NCI-H460 (cell line): Measurements from ENCODE around the gene MDM4. TPM values are rescaled to one million over a fixed set of nuclear protein-coding genes. Genes with fewer than 3 reads are reported as not detected.

Experiments used
- DNase-seq: peaks from one replicate; pipeline ENCODE4 v3.0.0-alpha.2; 2016; ENCODE audit warnings: low read depth; ENCODE audit errors: extremely low read depth
- total RNA-seq: library from RNA; depleted of rRNA; stranded (reverse); fragments of >200 nt; shearing (Covaris generic); gene quantifications from 2 replicates; pipeline ENCODE4 v1.2.3, GENCODE V29; 2014

Gene MDM4
- total RNA-seq, 1 experiment from 2014 or later, result 82.6 TPM

- no peak for DNase-seq
These were observed 29.0 kb upstream of the MDM4 start for GRCh38 chr1:204487256-204487615.

GRCh38 chr1:204491655-204492054 is 24.6 kb upstream of the MDM4 start:
- DNase-seq, result no peak

GRCh38 chr1:204493145-204493983 is 22.8 kb upstream of the MDM4 start:
- DNase-seq, result no peak

DNA sequence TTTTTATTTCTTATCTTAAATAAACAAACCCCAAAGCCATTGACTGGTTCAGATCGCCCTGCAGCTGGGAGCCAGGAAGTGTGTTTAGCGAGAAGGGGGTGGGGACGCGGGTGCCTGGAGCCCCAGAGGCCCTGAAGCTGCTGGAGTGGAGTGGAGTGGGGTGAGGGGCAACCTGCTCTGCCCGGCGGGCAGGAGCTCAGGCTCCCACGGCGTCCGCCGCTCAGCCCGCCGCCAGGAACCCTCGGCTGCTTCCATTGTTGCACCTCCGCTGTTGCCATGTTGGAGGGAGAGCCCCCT is 22.3 kb upstream of the MDM4 start:
- no peak for DNase-seq

DNA sequence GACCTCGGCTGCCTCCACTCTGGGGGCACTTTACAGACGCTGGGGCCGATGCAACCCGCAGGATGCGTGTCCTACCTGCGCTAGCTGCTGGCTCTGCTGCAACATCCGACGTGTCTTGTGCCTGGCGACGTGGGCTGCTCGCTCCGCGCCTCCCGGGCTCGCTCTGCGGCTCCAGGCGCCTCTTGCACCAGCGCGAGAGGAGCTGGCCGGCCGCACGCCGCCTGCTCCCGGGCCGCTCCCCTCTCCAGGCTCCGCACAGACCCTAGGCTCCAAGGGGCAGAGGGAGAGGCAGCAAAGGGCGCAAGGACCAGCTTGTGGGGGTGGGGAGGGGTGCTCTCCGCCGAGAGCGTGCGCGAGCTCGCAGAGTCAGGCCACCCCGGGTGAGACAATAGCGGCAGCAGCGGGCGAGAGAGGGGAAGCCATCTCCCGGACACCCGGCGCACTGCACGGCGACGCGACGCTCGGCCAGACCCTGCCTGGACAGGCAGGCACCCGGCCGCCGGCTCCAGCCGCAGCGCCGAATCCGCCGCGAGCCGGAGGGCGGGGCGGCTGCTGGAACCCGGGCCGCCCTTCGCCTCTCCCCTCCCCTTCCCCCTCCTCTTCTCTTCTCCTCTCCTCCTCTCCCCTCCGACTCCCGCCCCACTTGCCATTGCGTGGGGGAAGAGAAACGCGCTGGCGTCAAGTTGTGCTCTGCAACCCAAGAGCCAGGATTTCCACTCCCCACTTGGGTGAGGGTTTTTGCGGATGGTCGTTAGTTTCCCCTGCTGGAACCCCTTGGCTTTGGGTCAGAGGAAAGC is 21.7 kb upstream of the MDM4 start, which contains the start of gene PIK3C2B:
Gene PIK3C2B, minus strand, starts transcription at position 525 of the 797 bp plus-strand sequence. CDS start 25,003 bp downstream, outside the sequence.
- DNase-seq, result peak; percentile 79

DNA sequence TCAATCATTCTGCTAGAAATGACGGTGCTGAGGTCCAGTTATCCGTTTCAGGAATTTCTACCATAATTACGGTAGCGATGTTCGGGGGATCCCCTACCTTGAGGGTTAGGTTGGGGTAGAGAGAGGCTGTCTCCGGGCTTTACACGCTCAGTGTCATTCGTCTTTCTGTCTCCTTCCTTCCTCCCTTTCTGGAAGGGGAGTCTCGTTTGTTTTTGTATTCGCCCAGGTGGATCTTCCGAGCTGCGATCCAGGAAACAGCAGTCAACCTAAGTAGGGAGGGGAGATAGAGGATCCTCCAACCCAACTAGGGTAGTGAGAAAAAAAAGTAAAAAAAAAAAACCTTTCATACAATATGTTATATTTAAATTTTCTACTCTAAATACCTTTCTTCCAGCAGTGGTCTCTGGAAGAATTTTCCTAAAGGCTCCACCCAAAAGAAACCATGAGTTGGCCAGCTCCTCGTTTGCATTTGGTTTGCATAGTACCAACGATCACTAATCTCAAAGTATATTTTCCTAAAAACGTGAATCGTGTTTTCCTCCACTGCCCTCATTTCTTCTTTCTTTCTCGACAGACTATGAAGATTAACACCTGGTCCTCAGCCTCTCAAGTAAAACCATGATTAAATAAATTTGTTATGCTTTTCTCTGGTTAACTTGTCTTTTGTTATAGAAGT is 21.0 kb upstream of the MDM4 start:
- DNase-seq, result no peak

- no peak for DNase-seq
These were observed 20.4 kb upstream of the MDM4 start for GRCh38 chr1:204495777-204496176.

GRCh38 chr1:204498981-204499380 is 17.2 kb upstream of the MDM4 start:
- no peak for DNase-seq

GRCh38 chr1:204499511-204500468 is 16.4 kb upstream of the MDM4 start:
- no peak for DNase-seq

DNA sequence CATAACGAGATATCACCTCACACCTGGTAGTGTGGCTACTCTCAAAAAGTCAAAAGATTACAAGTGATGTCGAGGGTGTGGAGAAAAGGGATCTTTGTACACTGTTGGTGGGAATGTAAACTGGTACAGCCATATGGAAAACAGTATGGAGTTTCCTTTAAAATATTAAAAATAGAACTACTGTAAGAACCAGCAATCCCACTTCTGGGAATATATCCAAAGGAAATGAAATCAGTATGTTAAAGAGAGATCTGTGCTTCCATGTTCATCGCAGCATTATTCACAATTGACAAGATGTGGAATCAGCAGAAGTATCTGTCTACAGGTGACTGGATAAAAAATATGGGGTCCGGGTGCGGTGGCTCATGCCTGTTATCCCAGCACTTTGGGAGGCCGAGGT is 14.0 kb upstream of the MDM4 start:
- DNase-seq, result no peak

- peak; percentile 82 for DNase-seq
These were observed 12.9 kb upstream of the MDM4 start for GRCh38 chr1:204503122-204503912.

- DNase-seq, result no peak
These were observed 12.2 kb upstream of the MDM4 start for GRCh38 chr1:204503913-204504519.

DNA sequence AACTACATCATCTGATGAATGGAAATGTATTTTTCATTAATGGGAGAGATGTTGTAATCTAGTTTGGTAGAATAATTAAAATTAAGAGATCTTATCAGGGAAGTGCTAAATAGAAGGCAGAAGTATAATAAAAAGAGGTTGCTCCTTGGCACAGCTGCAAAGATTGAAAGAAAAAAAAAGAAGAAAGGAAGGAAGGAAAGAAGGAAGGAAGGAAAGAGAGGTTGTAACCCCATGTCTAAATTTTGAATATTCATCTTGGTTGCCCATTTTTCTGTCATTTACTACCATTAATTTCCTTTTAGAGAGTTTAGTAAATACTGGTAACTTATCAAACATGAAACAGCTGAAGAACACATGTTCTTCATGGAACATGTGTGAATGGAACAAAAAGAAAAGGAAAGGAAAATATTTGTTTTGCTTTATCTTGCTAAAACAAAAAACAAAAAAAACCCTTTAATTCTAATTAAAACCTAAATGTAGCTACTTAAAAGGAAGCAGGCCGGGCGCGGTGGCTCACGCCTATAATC is 10.5 kb upstream of the MDM4 start:
- DNase-seq, result no peak

DNA sequence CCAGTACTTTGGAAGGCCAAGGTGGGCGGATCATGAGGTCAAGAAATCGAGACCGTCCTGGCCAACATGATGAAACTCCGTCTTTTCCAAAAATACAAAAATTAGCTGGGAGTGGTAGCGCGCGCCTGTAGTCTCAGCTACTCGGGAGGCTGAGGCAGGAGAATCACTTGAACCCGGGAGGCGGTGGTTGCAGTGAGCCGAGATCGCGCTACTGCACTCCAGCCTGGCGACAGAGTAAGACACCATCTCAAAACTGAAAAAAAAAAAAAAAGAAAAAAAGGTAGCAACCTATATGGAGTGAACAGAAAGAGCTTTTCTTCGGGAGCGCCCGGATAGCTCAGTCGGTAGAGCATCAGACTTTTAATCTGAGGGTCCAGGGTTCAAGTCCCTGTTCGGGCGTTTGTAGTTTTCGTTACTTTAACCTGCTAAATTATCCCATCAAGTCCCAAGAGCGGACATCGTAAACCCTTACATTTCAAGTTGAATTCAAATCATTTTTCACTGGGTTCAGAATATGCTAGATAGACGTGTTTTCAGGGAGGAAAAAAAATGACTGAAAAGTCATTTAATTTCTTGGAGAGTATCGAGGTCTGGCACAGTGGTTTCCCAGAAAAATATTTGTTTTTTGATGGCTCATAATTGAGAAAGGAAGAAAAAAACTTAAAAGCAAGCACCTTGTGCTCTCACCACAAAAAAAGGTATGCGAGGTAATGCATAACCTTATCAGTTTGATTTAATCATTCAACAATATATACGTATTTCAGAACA is 9.8 kb upstream of the MDM4 start:
- DNase-seq, result peak; percentile 95

DNA sequence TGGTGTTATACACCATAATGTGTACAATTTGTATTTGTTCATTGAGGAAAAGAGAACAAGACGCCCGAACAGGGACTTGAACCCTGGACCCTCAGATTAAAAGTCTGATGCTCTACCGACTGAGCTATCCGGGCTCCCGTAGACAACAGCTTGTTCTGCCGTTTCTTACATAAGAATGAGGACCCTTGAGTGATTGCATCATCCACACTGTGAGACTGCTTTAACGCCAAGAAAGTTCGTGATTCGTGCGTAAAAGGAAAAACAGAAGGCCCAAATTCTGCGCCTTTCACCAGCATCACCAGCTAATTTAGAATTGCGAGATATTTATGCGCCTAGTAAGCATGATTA is 9.3 kb upstream of the MDM4 start:
- DNase-seq, result peak; percentile 96

- DNase-seq, result peak; percentile 59
These were observed 8.7 kb upstream of the MDM4 start for GRCh38 chr1:204507317-204508105.

DNA sequence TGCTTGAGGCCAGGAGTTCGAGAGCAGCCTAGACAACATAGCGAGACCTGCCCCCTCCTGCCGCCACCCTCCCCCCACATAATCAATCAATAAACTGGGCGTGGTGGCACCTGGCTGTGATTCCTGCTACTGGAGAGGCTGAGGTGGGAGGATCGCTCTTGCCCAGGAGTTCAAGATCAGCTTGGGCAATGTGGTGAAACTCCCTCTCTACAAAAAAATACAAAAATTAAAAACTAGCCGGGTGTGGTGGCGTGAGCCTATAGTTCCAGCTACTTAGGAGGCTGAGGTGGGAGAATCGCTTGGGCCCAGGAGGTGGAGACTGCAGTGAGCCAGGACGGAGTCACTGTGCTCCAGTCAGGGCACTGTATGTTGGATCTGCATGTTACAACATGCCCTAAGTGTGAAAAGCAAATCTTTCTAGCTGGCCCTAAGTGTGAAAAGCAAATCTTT is 7.0 kb upstream of the MDM4 start:
- DNase-seq, result no peak
